Measurements from ENCODE around the gene GHRH. TPM values are rescaled to one million over a fixed set of nuclear protein-coding genes. Genes with fewer than 3 reads are reported as not detected.

The GHRH gene
- total RNA-seq, 2 donors from 2014 or later, result not detected

DNA sequence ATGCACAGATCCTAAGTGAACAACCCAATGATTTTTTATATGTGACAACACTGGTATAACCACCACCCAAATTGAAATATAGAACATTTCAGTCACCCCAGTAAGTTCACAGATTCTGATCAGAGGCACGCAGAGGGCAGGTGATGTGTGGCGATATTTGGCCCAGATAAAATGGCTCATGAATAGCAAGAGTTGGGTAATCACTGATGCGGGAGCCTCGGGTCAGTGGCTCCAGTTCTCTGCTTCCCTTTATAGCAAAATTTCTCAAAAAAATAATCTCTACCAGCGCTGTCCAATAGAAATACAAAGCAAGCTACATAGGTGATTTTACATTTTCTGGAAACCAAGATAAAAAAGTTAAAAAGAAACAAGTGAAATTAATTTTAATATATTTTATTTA lies 14.9 kb downstream of the GHRH start:
- DNase-seq (no peak), ATAC-seq (no peak)
- intact Hi-C loops (cut with DNase I, micrococcal nuclease), result no loop called here

DNA sequence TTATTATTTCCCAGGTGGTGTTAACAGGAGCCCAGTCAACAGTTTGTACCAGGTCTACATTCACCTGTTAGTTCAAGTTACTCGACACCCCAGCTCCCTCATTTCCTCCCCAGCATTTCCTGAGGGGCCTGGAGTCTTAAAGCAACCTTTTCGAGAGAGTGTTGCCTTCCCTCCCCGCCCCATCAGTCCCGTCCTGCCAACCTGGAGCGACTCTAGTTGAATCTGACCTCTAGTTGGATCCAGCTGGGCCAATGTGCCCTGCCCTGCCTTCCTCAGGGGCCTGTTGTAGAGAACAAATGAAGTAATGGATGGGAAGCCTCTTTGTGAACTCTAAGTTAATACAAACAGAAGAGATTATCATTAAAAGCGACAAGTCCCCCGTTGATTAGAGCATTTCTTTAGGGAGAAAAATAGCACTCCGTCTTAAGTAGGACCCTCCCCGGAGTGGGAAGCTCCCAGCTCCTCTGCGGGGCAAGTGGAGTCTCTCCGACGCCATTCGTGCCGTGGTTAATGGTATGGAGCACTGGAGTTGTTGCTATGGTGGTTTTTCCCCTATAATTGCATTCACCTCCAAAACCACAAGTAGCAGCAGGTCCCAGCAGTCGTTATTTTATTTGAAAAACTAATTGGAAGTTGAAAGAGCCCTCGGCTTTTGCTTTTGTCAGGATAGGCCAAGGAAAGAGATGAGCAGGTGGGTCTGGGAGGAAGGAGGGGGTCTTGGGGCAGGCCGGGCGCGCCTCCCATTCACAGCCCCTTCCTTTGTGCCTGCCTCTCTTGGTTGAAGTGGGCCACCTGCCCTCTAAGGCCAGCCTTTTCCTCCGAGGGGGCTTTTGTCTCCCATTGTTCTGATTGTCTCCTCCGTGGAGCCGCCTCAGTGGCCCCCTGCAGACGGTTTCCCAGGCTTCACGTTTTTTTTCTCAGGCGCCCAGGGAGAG lies 16.1 kb downstream of the GHRH start:
- intact Hi-C loops (cut with DNase I, micrococcal nuclease), result no loop called here
- DNase-seq (no peak), ATAC-seq (no peak)

DNA sequence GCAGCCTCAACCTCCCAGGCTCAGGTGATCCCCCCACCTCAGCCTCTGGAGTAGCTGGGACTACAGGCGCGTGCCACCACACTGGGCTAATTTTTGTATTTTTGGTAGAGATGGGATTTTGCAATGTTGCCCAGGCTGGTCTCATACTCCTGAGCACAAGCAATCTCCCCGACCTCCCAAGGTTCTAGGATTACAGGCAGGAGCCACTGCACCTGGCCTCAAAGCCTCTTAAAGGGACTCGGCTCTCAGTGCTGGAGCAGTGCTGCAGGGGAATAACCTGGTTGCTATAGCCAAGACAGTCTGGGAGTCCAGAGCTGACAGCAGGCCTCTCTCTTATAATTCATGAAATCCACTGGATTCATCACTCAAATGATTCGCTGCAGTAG lies 17.0 kb downstream of the GHRH start:
- ATAC-seq (no peak), DNase-seq (no peak)
- intact Hi-C loops (cut with DNase I, micrococcal nuclease), result no loop called here

DNA sequence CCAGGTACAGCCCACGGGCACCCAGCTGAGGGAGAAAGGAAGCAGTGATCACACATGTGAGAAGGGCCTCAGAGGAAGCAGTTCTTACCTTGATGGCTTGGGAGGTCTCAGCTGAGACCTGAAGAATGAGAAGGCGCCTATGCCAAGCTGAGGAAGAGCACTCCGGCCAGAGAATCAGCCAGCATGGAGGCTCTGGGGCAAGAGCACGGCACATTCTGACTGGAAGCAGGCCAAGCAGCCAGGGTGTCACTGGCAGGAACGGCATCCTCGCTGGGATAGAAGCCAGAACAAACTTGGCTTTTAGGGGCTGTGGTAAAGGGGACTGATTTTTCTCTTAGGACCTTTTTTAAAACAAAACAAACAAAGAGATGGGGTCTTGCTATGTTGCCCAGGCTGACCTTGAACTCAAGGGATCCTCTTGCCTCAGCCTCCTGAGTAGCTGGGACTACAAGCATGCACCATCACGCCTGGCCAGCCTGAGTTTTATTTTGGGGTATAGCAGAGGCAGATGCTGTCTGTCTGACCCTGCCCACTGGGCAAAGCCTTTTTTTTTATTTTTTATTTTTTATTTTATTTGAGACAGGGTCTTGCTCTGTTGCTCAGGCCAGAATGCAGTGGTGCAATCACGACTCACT lies 17.6 kb downstream of the GHRH start:
- no peak for DNase-seq
- intact Hi-C loops (cut with DNase I, micrococcal nuclease), result no loop called here
- peak; percentile 10 for ATAC-seq

DNA sequence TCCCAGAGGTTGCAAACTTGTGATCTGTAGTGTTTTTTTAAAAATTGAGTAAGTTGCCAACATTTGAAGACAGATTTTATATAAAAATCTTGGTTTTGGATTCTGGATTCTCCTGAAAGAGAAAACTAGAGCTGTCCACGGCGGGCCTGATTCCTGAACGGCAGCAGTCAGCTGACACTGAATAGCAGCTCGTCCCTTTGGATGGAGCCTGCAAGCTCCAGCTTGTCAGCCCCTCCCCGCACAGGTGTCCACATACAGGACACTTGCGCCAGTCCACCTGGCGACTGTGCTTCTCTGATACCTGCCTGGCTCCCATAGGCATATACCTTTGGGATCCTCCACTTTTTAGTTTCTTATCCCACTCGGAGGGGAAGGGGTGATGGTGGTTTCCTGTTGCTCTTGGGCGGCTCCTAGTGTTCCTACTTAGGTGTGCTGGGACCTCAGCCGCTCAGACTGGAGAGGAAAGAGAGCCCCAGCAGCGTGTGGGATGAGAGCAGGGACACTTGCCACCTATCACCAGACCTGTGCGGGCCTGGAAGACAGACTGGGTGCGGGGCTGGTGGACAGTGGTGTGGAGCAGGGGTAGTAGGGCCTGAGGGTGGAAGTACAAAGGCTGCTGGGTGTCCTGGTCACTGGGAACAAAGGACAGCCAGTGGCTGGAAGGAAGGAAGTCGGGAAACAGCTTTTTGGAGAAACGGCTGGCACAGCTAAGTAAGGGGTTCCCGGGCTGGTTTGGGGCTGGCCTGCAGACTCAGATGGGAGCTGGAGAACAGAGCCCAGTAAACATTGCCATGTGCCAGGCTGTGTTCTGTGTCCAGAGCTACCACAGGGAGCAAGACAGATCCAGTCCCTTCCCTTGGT lies 18.3 kb downstream of the GHRH start:
- DNase-seq (no peak), ATAC-seq (no peak)
- intact Hi-C loops (cut with DNase I, micrococcal nuclease), result no loop called here

DNA sequence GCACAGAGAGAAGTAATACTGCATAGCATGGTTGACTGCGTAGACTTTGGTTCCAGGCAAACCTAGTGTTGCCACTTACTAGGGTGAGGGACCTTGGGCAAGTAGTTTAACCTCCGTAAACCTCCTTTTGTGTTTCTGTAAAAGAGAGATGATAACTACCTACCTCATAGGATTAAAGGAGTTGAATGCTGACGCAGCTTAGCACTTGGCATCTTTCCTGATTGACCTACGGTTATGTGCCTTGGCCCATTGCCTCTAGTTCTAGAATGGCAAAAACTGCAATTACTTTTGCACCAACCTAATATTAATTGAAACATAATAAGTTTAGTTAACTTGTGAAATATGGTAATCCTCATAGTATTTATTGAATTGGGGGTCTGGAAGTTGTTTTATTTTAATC lies 19.1 kb downstream of the GHRH start:
- intact Hi-C loops (cut with DNase I, micrococcal nuclease), result no loop called here
- no peak for ATAC-seq
- DNase-seq, result no peak

DNA sequence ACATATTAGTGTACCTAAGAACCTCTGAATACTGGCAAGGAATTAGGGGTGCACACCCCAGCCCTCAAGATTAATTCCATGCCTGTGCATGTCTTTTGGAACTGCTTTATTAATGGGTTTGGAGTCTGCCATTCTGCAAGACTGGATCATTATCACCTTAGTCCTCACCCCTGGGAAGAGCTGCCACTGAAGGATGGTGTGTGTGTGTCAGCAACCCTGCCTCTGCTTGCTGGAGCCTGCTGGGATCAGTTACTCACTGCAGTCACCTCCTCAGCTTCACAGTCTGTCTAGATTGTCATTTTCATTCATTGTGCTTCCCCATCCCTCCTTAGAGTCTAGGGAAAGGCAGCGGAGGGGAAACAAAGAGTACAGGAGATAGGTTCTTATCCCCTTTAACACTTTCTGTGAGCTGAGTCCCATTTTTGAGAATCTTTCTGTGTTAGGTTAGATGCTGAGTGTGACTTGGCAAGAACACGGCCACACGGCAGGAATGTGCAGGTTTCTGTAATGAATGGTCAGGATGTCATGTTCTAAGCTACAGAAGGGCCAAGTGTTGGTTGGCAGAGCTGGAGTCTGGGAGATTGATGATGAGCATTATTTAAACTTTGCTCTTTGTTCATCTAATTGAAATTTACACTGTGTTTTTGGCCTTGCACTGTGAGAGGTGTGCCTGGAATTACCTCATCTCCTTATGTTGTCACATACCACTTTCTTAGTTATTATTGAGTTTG lies 21.1 kb downstream of the GHRH start:
- intact Hi-C loops (cut with DNase I, micrococcal nuclease), result no loop called here
- ATAC-seq (no peak), DNase-seq (no peak)

DNA sequence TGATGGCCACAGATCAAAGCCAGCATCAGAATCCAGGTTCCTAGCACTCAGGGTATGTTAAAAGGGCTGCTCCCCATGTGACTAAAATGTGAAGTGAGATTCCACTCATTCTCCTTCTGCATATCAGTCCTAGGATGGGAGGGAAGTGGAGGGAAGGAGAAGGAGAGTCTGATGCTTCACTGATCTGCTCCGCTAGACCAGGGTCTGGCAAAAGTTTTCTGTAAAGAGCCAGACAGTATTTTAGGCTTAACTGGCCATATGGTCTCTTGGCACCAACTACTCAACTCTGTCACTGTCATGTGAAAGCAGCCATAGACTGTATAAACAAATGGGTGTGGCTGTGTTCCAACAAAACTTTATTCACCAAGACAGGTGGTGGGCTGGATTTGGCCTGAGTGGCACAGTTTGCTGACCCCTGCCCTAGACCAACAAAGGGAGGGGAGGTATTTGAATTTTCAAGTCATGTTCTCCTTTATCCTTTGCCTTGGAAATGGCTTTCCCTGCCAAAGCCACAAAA lies 22.6 kb downstream of the GHRH start:
- intact Hi-C loops (cut with DNase I, micrococcal nuclease), result no loop called here
- ATAC-seq, result peak; percentile 79
- no peak for DNase-seq

DNA sequence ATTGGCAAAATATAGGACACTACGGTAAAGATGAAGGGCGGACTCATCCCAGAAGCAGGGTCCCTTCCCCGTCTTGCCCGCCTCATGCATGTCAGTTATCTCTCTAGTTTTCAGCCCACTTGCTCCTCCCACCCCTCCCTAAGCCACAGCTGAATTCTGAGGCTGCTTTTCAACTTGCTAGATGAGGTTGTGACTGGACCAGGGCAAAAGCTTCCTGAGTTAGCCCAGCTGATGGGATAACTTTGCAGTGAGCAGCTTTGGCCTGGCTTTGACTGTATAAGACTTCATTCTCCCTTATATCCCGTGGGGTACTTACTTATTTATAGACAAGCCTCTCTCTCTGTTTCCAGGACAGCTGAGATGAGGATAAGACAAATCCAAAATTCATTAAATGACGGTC lies 23.2 kb downstream of the GHRH start:
- intact Hi-C loops (cut with DNase I, micrococcal nuclease), result no loop called here
- DNase-seq (no peak), ATAC-seq (no peak)

DNA sequence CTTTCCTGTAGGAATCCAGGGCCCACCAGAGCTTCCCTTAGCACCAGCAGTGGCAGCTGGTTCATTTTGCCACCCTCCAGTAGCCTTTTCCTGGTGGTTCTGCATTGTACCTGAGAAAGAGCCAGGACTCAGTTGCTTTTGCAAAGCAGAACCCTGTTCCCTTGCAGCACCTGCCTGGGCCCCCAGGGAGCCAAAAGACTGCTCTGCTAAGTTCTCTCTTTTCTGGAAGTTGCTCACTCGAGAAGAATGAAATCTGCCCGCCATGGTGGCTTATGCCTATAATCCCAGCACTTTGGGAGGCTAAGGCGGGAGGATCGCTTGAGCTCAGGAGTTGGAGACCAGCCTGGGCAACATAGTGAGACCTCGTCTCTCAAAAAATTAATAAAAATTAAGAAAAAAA lies 24.0 kb downstream of the GHRH start:
- intact Hi-C loops (cut with DNase I, micrococcal nuclease), result no loop called here
- ATAC-seq (no peak), DNase-seq (no peak)

DNA sequence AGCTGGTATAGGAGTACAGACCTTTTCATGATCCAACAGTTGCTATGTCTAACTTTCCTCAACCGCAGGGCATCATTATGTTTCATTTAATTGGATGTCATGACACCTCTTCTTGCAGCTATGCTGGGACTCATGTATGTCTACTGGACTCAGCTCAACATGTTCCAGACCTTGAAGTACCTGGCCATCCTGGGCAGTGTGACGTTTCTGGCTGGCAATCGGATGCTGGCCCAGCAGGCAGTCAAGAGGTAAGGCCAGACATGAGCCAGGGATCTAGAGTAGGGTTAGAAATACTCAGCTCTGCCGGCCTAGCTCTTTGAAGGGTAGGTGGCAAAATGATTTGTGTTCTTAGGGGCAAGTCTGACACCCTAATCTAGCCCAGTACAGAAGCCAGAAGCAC lies 25.2 kb downstream of the GHRH start:
- no peak for ATAC-seq
- intact Hi-C loops (cut with DNase I, micrococcal nuclease), result no loop called here
- no peak for DNase-seq

DNA sequence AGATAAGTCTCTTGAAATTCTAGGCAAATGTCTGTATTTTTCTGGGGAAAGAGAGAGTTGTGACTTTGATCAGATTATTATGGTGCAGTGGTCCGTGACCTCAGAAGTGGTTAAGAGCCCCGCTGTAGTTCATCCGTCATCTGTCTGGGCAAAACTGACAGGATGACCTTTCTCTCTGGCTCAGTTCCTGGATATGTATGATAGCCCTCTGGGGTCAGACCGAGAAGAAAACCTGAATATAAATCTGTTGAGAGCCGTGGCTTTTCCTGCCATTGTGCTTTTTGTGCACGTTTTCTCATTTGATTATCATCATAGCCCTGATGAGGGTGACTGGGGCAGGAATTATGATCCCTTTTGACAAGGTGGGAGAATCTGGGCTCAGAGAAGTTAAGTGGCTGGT lies 26.5 kb downstream of the GHRH start:
- intact Hi-C loops (cut with DNase I, micrococcal nuclease), result no loop called here
- DNase-seq, result no peak
- no peak for ATAC-seq

DNA sequence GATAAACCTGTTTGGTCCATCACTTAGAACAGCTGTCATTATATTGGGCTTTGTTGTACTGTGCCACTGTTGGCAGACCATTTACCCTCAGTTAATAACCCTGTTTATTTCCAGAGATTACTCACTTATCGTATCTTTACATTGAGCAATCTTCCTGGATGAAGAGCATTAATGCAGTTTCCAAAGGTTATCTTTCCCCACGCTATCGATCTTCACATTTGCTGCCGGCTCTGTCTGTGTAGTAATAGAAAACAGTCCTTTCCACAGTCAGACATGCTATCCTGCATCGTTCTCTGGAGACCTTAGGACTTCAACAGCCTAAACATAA lies 27.4 kb downstream of the GHRH start:
- DNase-seq, result no peak

DNA sequence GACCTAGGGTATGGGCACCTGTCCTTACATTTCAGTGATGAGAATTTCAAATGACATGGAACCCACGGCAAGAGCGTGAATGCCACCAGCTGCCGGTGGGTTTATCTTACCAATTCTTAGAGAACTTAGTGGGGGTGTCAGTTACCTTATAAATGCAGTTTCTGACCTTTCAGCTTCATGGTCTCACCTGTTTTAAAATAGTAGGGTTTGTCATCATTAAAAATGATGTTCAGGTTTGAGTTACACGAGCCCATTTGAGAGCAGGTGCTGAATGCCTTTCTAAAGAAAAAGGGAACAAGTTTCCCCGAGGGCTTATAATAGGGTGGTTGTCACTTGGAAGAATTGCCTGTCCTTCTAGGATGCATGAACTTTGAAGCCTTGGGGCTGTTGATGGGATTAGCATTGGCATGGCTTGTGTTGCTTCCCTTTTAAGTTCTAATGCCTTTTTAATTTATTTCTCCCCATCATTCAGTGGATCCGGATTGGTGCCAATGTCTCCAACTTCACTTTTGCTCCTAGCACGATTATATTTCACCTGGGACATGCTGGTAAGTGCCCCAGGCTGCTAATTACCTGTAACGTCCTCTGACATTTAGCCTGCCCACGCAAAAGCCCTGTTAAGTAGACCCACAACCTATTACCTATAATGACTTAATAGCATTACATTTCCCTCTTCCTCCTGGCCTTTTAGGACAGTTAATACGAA lies 27.9 kb downstream of the GHRH start:
- intact Hi-C loops (cut with DNase I, micrococcal nuclease), result no loop called here
- no peak for DNase-seq
- no peak for ATAC-seq

More for the DNA sequence above, 27.4 kb downstream of the GHRH start:
- intact Hi-C loops (cut with DNase I, micrococcal nuclease), result no loop called here
- no peak for ATAC-seq

DNA sequence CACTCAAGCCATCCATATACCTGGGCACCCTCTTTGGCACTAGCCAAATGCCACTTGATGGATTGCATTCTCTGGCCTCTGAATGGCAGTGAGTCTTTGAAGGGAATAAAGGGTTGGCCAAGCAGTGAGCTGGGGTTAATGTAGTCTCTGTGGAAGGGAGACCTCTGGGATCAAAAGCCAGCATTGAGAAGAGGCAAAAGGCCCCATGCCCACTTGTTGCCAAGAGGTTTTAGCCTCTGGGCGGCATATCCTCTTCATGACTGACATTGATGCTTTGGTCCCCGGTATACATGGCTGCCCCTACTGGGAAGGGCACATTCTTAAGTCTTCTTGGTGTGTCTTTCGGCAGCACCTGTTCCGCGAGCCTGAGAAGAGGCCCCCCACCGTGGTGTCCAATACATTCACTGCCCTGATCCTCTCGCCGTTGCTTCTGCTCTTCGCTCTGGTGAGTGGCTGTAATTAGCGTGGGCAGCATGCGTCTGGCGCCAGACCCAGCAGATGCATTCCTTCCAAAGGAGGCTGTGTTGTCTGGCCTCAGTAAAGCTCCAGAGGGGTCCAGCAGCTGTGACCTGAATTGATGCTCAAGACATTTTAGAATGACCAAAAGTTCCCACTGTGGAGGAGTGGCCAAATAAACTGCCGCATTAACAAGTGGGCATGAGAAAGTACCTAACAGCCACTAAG lies 29.5 kb downstream of the GHRH start:
- DNase-seq (no peak), ATAC-seq (no peak)
- intact Hi-C loops (cut with DNase I, micrococcal nuclease), result no loop called here

DNA sequence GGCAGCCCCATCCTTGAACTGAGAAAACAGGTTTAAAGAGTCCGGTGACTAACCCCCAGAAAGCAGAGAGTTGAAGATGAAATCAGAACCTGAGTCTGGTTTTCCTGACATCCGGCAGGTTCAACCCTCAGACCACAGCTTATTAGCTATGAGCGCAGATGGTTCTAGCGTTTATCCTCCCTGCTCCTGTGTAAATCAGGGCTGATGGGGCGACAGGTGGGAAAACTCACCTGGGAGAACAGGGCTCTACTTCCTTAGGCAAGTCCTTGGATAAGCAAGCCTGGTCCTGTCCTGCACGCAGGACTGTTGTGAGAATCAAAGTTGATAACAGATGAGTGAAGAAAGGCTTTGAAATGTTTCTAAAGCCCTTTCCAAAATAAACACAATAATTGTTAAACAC lies 31.4 kb downstream of the GHRH start:
- ATAC-seq, result no peak
- DNase-seq, result no peak
- intact Hi-C loops (cut with DNase I, micrococcal nuclease), result no loop called here

DNA sequence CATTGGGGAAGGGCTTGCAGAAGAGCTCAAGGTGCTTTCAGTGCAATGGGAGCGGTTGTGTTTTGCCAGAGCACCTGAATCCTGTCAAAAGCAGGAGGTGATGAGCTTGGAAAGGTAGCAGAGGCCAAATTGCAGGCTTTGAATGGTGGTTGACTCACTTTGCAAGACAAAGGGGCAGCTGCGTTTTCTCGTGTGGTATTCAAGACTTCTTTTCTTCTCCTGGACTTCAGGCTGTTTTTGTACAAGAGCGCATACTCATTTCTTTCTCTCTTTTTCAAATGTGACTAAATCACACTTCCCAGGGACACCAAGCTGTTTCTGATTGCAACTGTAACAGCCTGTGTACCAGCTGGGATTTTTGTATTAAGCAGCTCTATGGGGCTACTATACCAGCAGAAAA lies 32.3 kb downstream of the GHRH start:
- DNase-seq, result no peak
- no peak for ATAC-seq
- intact Hi-C loops (cut with DNase I, micrococcal nuclease), result no loop called here

DNA sequence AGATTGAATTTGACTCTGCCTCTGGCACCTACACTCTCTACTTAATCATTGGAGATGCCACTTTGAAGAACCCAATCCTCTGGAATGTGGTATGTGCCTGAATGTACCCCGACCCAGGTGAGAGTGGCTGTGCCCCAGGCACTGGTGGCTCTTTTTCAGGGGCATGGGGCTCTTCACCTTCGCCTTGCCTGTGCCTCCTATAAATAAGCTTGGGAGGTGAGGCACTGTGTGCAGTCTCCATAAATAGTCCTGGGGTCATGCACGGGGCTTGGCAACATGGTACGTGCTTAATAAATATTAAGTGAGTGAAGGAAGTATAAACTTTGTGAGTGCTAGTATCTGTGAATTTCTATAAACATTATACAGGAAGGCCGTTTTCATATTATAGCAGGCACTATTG lies 33.0 kb downstream of the GHRH start:
- intact Hi-C loops (cut with DNase I, micrococcal nuclease), result no loop called here
- ATAC-seq (no peak), DNase-seq (no peak)

All from left colon (tissue), 2 donors.